K562 (cell line): ENCODE results near the gene SERTAD3. TPM values are rescaled to one million over a fixed set of nuclear protein-coding genes. Genes with fewer than 3 reads are reported as not detected.

Experiments
- ATAC-seq: fragments of 200-7000 bp; cut with Tn5 transposase; 3 replicates; pipeline ENCODE4 v1.9.1; 2020; ENCODE audit warnings: moderate library complexity
- BruUV-seq: library from RNA; stranded (reverse); fragments of 400-500 nt; replicated peaks from 2 replicates; lab custom pipeline; 2021; lab: Mats Ljungman, UMichigan
- CTCF ChIA-PET: fragments of 300-600 bp; formaldehyde crosslinking; extraction: SDS; loops from one replicate; lab custom pipeline; 2021; ENCODE audit warnings: low intra/inter-chr PET ratio; lab: Yijun Ruan, JAX
- POLR2A ChIA-PET: fragments of 300-600, 350-650 bp; sonication (Branson Sonifier 250); formaldehyde crosslinking; extraction: SDS; loops from one replicate; lab custom pipeline; 2021; ENCODE audit warnings: antibody characterized with exemption, inconsistent platforms; lab: Yijun Ruan, JAX
- DNase-seq, 4 experiments: peaks; one replicate each; pipeline versions ENCODE4 v3.0.0 to v3.0.0-alpha.2; 2011 to 2018; ENCODE audit warnings: low spot score in 3 of 4, mixed read lengths in 3 of 4; ENCODE audit errors: extremely low read depth in 1 of 4
- FAIRE-seq: peaks from 2 replicates; lab custom pipeline; 2011; peaks lifted over from hg19 to GRCh38; lab: Jason Lieb, UNC
- H2AFZ ChIP-seq: 2 replicates; pipeline ENCODE4 v1.6.0; 2011; ENCODE audit warnings: low read depth, low read length, control low read depth, inconsistent platforms
- H3K27ac ChIP-seq: fragments of 200-600 bp; 3 replicates; pipeline ENCODE4 v1.8.0; 2011; ENCODE audit warnings: low read depth, mild to moderate bottlenecking, control low read depth, inconsistent platforms, low read length, moderate library complexity, mixed read lengths; ENCODE audit errors: extremely low read depth
- H3K27me3 ChIP-seq, 2 experiments: fragments of 300-600 bp in 1 of 2; 2 replicates in 1 of 2; 3 replicates in 1 of 2; pipeline versions ENCODE4 v1.6.0 to v1.8.0; 2011; ENCODE audit warnings: inconsistent platforms in 2 of 2, low read length in 2 of 2, mild to moderate bottlenecking in 1 of 2, mixed read lengths in 1 of 2, moderate library complexity in 1 of 2; ENCODE audit not compliant: control insufficient read depth in 2 of 2, insufficient read depth in 2 of 2
- H3K36me3 ChIP-seq: fragments of 300-600 bp; 3 replicates; pipeline ENCODE4 v1.8.0; 2011; ENCODE audit warnings: mild to moderate bottlenecking, low read length, inconsistent platforms; ENCODE audit not compliant: control insufficient read depth, insufficient read depth
- H3K4me1 ChIP-seq, 2 experiments: fragments of 200-600 bp in 1 of 2; replicated peaks in 1 of 2; 2 replicates in 1 of 2; 3 replicates in 1 of 2; pipeline versions ENCODE4 v1.5.1 to v1.8.0; 2011; ENCODE audit warnings: inconsistent platforms in 2 of 2, low read length in 2 of 2, mild to moderate bottlenecking in 1 of 2, mixed read lengths in 1 of 2, moderate library complexity in 1 of 2; ENCODE audit not compliant: control insufficient read depth in 2 of 2, insufficient read depth in 2 of 2
- H3K4me2 ChIP-seq: 2 replicates; pipeline ENCODE4 v1.6.1; 2011; ENCODE audit warnings: low read length, control low read depth, inconsistent platforms, mixed read lengths; ENCODE audit not compliant: insufficient read depth
- H3K4me3 ChIP-seq: fragments of 200-600 bp; sonication (generic), shearing (Covaris generic); 2 replicates; pipeline ENCODE4 v1.5.1; 2016; ENCODE audit warnings: control low read depth, inconsistent platforms
- H3K79me2 ChIP-seq: fragments of 200-600 bp; 3 replicates; pipeline ENCODE4 v1.8.0; 2011; ENCODE audit warnings: low read length, inconsistent platforms; ENCODE audit not compliant: control insufficient read depth, insufficient read depth
- H3K9ac ChIP-seq, 2 experiments: 2 replicates each; pipeline versions ENCODE4 v1.6.0 to v1.6.1; 2011; ENCODE audit warnings: low read depth in 2 of 2, low read length in 2 of 2, control low read depth in 1 of 2, inconsistent platforms in 1 of 2, mild to moderate bottlenecking in 1 of 2, mixed read lengths in 1 of 2; ENCODE audit not compliant: insufficient read depth in 1 of 2
- H3K9me1 ChIP-seq: one replicate; pipeline ENCODE4 v1.6.0; 2011; ENCODE audit warnings: inconsistent platforms, mild to moderate bottlenecking, low read length, moderate library complexity; ENCODE audit not compliant: control insufficient read depth, insufficient read depth
- H3K9me3 ChIP-seq: replicated peaks from 2 replicates; pipeline ENCODE4 v1.5.1; 2011; ENCODE audit warnings: low read depth, low read length, inconsistent platforms; ENCODE audit not compliant: control insufficient read depth, insufficient read depth
- H4K20me1 ChIP-seq: replicated peaks from 2 replicates; pipeline ENCODE4 v1.6.1; 2011; ENCODE audit warnings: low read length, inconsistent platforms, mixed read lengths; ENCODE audit not compliant: control insufficient read depth, insufficient read depth
- ADNP ChIP-seq: fragments of 200-800 bp; sonication (Bioruptor generic); IDR thresholded peaks from 2 replicates; pipeline ENCODE4 v1.6.1; 2016; ENCODE audit warnings: missing genetic modification characterization, missing compliant biosample characterization
- BCOR ChIP-seq: fragments of 450-650 bp; IDR thresholded peaks from 2 replicates; pipeline ENCODE4 v1.6.1; 2016
- BDP1 ChIP-seq: IDR thresholded peaks from 3 replicates; pipeline ENCODE4 v1.6.1; 2011; ENCODE audit not compliant: insufficient read length, insufficient read depth
- KDM1A ChIP-seq, 2 experiments: fragments of 450-650 bp; IDR thresholded peaks; 2 replicates each; pipeline ENCODE4 v1.6.1; 2016; ENCODE audit warnings: mild to moderate bottlenecking in 2 of 2
- ZNF124 ChIP-seq: sonication (generic); formaldehyde crosslinking; IDR thresholded peaks from 2 replicates; pipeline ENCODE4 v1.8.1; 2022; ENCODE audit warnings: missing genetic modification reagents
- WGBS: fragments of 100-300 bp; shearing (Covaris generic); methylation state at CpG from one replicate; pipeline ENCODE4 v1.1.6; 2016; ENCODE audit warnings: low coverage, mixed read lengths; ENCODE audit not compliant: insufficient coverage; ENCODE audit errors: missing lambda C conversion rate; 5-methylcytosine and 5-hydroxymethylcytosine counted together
- in situ Hi-C: fragments of 300-500 bp; cut with MboI; formaldehyde crosslinking; loops from 4 replicates; pipeline ENCODE4 v1.15.0; 2018; ENCODE audit warnings: inconsistent platforms, mixed read lengths
- intact Hi-C: fragments of 100-400 bp; cut with micrococcal nuclease; formaldehyde crosslinking; loops from 2 replicates; pipeline ENCODE4 v1.14.2; 2022
- polyA plus RNA-seq, 8 experiments: library from polyadenylated mRNA; depleted of rRNA in 4 of 8; stranded (reverse) in 5 of 8; unstranded in 3 of 8; fragments of >200 nt; fragmentation: Nextera tagmentation in 2 of 8; fragmentation: Illumina TruSeq in 1 of 8; extraction: Ambion mirVana in 2 of 8; extraction: Trizol in 1 of 8; gene quantifications; 2 replicates each; pipeline versions ENCODE4 v1.2.1 to v1.2.3, GENCODE V29; 2011 to 2014; ENCODE audit warnings: inconsistent platforms in 1 of 8, missing spikeins in 1 of 8
- total RNA-seq, 7 experiments: library from RNA; depleted of rRNA in 6 of 7; stranded (reverse); fragments of >200 nt in 6 of 7; fragmentation: Illumina TruSeq in 2 of 7; extraction: Trizol in 2 of 7; gene quantifications; 2 replicates each; pipeline versions ENCODE4 v1.2.1 to v1.2.3, GENCODE V29; 2011 to 2021; ENCODE audit warnings: low replicate concordance in 1 of 7
- TF ChIP-seq, protein P1 (sequence below), 2 experiments: fragments of 200-800 bp in 1 of 2; sonication (Bioruptor generic) in 1 of 2; sonication (generic) in 1 of 2; formaldehyde crosslinking in 1 of 2; IDR thresholded peaks in 1 of 2; conservative IDR thresholded peaks in 1 of 2; 2 replicates each; pipeline versions ENCODE4 v1.5.0 to v1.6.1; 2016 to 2020; ENCODE audit warnings: missing compliant biosample characterization in 1 of 2, missing genetic modification characterization in 1 of 2, missing genetic modification reagents in 1 of 2

Gene SERTAD3
- total and polyA plus RNA-seq, 9 of the 15 experiments (the other 6 are each of a cell fraction or from before 2014, with no cell fraction given): 5.4 to 28.9 (median 17.5) TPM

- TF ChIP-seq, protein P1, sequence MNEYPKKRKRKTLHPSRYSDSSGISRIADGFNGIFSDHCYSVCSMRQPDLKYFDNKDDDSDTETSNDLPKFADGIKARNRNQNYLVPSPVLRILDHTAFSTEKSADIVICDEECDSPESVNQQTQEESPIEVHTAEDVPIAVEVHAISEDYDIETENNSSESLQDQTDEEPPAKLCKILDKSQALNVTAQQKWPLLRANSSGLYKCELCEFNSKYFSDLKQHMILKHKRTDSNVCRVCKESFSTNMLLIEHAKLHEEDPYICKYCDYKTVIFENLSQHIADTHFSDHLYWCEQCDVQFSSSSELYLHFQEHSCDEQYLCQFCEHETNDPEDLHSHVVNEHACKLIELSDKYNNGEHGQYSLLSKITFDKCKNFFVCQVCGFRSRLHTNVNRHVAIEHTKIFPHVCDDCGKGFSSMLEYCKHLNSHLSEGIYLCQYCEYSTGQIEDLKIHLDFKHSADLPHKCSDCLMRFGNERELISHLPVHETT (CRISPR knock-in tag; conservative IDR thresholded peaks at IDR 0.05 in 1 of 2, IDR thresholded peaks at IDR 0.05 in 1 of 2): no peak
- TF ChIP-seq ZNF124 (CRISPR knock-in tag): no peak
Measured at GRCh38 chr19:40422748-40423566, 21.2 kb downstream of the SERTAD3 start (continued).

GRCh38 chr19:40421993-40422747 is 22.0 kb downstream of the SERTAD3 start:
- no peak for FAIRE-seq
- Histone ChIP-seq H3K9ac (no peak overlapping the region; a peak in 1 of 4 replicates), H3K27ac (peak overlapping the region; percentile 85; the same call in 1 of the 3 replicates), H3K4me3 (no peak overlapping the region), H3K36me3 (peaks cover 13% of the 10 kb centered on the region; the same call in 2 of the 3 replicates), H3K4me1 (peaks cover 17 to 48% of the 10 kb centered on the region in 2 experiments), H3K79me2 (peaks cover 41% of the 10 kb centered on the region), H4K20me1 (no peaks in the 10 kb centered on the region), H3K4me2 (peak overlapping the region; percentile 84; the same call in 1 of the 2 replicates), H3K9me3 (no peaks in the 10 kb centered on the region), H2AFZ (no peak overlapping the region), H3K9me1 (no peaks in the 10 kb centered on the region), H3K27me3 (no peaks in the 10 kb centered on the region)
- in situ Hi-C loops: no loop called here
- 64% methylated on average over 13 of the region's 16 CpGs for WGBS
- ATAC-seq: no peak
- BruUV-seq: no TSS peak
- intact Hi-C loops: loop anchor here (1.0 kb wide), 1 partner anchor 22 kb away; the partner anchor contains the start of gene SERTAD3
- POLR2A ChIA-PET: interaction anchor here (0.5 to 5.7 kb wide), 8 partner anchors 8 to 114 kb away, joined by 3 to 34 read pairs (median 6); partner anchors contain the start of gene PRX
- TF ChIP-seq BDP1 (no peak), ADNP (tag) (no peak), KDM1A (IDR thresholded peaks at IDR 0.05) (peak in 1 of 2 experiments; percentile 30; a peak in 1 of 4 replicates), BCOR (0 out of 2 replicates have a peak, but pooled peaks have one; percentile 21)
- CTCF ChIA-PET: no interaction called here
- no peak for DNase-seq
